H9 (cell line): ENCODE data around the gene TNIP1. TPM values are rescaled to one million over a fixed set of nuclear protein-coding genes. Genes with fewer than 3 reads are reported as not detected.

ENCODE experiments used
- DNase-seq: peaks from one replicate; pipeline ENCODE4 v3.0.0-alpha.2; 2017
- H2AFZ ChIP-seq: one replicate; pipeline ENCODE4 v1.6.1; 2013; ENCODE audit warnings: mild to moderate bottlenecking, low read length, control low read depth, moderate library complexity
- H2AK5ac ChIP-seq: 2 replicates; pipeline ENCODE4 v1.6.1; 2013; ENCODE audit warnings: low read length, control low read depth, mixed read lengths; ENCODE audit not compliant: insufficient read length
- H2BK120ac ChIP-seq: one replicate; pipeline ENCODE4 v1.6.1; 2013; ENCODE audit warnings: low read depth, mild to moderate bottlenecking, low read length, control low read depth, inconsistent platforms; ENCODE audit not compliant: poor library complexity, severe bottlenecking
- H2BK12ac ChIP-seq: 2 replicates; pipeline ENCODE4 v1.6.1; 2013; ENCODE audit warnings: low read length, control low read depth, mixed read lengths, low read depth; ENCODE audit not compliant: insufficient read length
- H2BK15ac ChIP-seq: 2 replicates; pipeline ENCODE4 v1.6.1; 2013; ENCODE audit warnings: low read depth, low read length, control low read depth
- H2BK20ac ChIP-seq: one replicate; pipeline ENCODE4 v1.6.1; 2013; ENCODE audit warnings: low read depth, mild to moderate bottlenecking, low read length, control low read depth, inconsistent platforms; ENCODE audit not compliant: poor library complexity, severe bottlenecking
- H2BK5ac ChIP-seq: 2 replicates; pipeline ENCODE4 v1.6.1; 2013; ENCODE audit warnings: low read length, control low read depth, mixed read lengths; ENCODE audit not compliant: insufficient read length
- H3K14ac ChIP-seq: 2 replicates; pipeline ENCODE4 v1.6.1; 2013; ENCODE audit warnings: low read length, control low read depth; ENCODE audit not compliant: insufficient read depth
- H3K18ac ChIP-seq: 2 replicates; pipeline ENCODE4 v1.6.1; 2013; ENCODE audit warnings: low read depth, mild to moderate bottlenecking, mixed read lengths, low read length, control low read depth; ENCODE audit not compliant: insufficient read length
- H3K23ac ChIP-seq: 2 replicates; pipeline ENCODE4 v1.6.1; 2013; ENCODE audit warnings: low read length, control low read depth, mixed read lengths, low read depth; ENCODE audit not compliant: insufficient read length
- H3K23me2 ChIP-seq: 2 replicates; pipeline ENCODE4 v1.6.1; 2013; ENCODE audit warnings: low read depth, mild to moderate bottlenecking, mixed read lengths, low read length, control low read depth; ENCODE audit not compliant: insufficient read length, poor library complexity, severe bottlenecking
- H3K27ac ChIP-seq: 2 replicates; pipeline ENCODE4 v1.5.1; 2013; ENCODE audit warnings: low read length, control low read depth, mixed read lengths, low read depth; ENCODE audit not compliant: insufficient read length
- H3K27me3 ChIP-seq: 2 replicates; pipeline ENCODE4 v1.6.1; 2013; ENCODE audit warnings: low read length, control low read depth, inconsistent platforms; ENCODE audit not compliant: insufficient read depth
- H3K4ac ChIP-seq: 2 replicates; pipeline ENCODE4 v1.6.1; 2013; ENCODE audit warnings: low read depth, mild to moderate bottlenecking, control low read depth, inconsistent platforms, low read length, moderate library complexity
- H3K4me1 ChIP-seq: 2 replicates; pipeline ENCODE4 v1.6.1; 2013; ENCODE audit warnings: low read length, control low read depth, inconsistent platforms; ENCODE audit not compliant: insufficient read depth
- H3K4me2 ChIP-seq: 2 replicates; pipeline ENCODE4 v1.6.1; 2013; ENCODE audit warnings: low read length, control low read depth, mixed read lengths; ENCODE audit not compliant: insufficient read length, insufficient read depth
- H3K56ac ChIP-seq: 2 replicates; pipeline ENCODE4 v1.6.1; 2013; ENCODE audit warnings: low read depth, mild to moderate bottlenecking, mixed read lengths, low read length, control low read depth; ENCODE audit not compliant: insufficient read length
- H3K79me1 ChIP-seq: 2 replicates; pipeline ENCODE4 v1.6.1; 2013; ENCODE audit warnings: low read depth, mild to moderate bottlenecking, moderate library complexity, low read length, control low read depth, inconsistent platforms; ENCODE audit not compliant: insufficient read depth, poor library complexity, severe bottlenecking
- H3K79me2 ChIP-seq: 2 replicates; pipeline ENCODE4 v1.6.1; 2013; ENCODE audit warnings: low read length, control low read depth, inconsistent platforms; ENCODE audit not compliant: insufficient read depth
- H3K9ac ChIP-seq: 2 replicates; pipeline ENCODE4 v1.6.1; 2013; ENCODE audit warnings: low read length, control low read depth, mixed read lengths; ENCODE audit not compliant: insufficient read length; ENCODE audit errors: extremely low read depth
- H3K9me3 ChIP-seq: one replicate; pipeline ENCODE4 v1.6.1; 2013; ENCODE audit warnings: low read depth, low read length, inconsistent platforms; ENCODE audit not compliant: control insufficient read depth
- H3T11ph ChIP-seq: one replicate; pipeline ENCODE4 v1.6.1; 2013; ENCODE audit warnings: mild to moderate bottlenecking, low read length, control low read depth, inconsistent platforms
- H4K20me1 ChIP-seq: one replicate; pipeline ENCODE4 v1.6.1; 2013; ENCODE audit not compliant: control insufficient read depth, insufficient read length, insufficient read depth
- H4K5ac ChIP-seq: 2 replicates; pipeline ENCODE4 v1.6.1; 2013; ENCODE audit warnings: low read depth, mild to moderate bottlenecking, mixed read lengths, low read length, control low read depth; ENCODE audit not compliant: insufficient read length
- H4K8ac ChIP-seq: replicated peaks from 2 replicates; pipeline ENCODE4 v1.6.1; 2013; ENCODE audit warnings: low read length, control low read depth, mixed read lengths, low read depth; ENCODE audit not compliant: insufficient read length
- H4K91ac ChIP-seq: 2 replicates; pipeline ENCODE4 v1.6.1; 2013; ENCODE audit warnings: low read depth, mild to moderate bottlenecking, moderate library complexity, mixed read lengths, low read length, control low read depth; ENCODE audit not compliant: insufficient read length
- H3K27ac Mint-ChIP-seq, 3 experiments: 2 replicates in 2 of 3; 3 replicates in 1 of 3; pipeline ENCODE4 v1.8.0; 2020 to 2021; ENCODE audit warnings: mixed read lengths in 3 of 3, mild to moderate bottlenecking in 1 of 3, moderate library complexity in 1 of 3
- H3K27me3 Mint-ChIP-seq: 2 replicates; pipeline ENCODE4 v1.8.0; 2021; ENCODE audit warnings: low read depth, mild to moderate bottlenecking, moderate library complexity, mixed read lengths
- H3K36me3 Mint-ChIP-seq, 3 experiments: 2 replicates in 2 of 3; 3 replicates in 1 of 3; pipeline ENCODE4 v1.8.0; 2020 to 2021; ENCODE audit warnings: low read depth in 3 of 3, mixed read lengths in 3 of 3; ENCODE audit not compliant: insufficient read depth in 1 of 3
- H3K4me1 Mint-ChIP-seq, 2 experiments: 2 replicates each; pipeline ENCODE4 v1.8.0; 2020; ENCODE audit warnings: mixed read lengths in 2 of 2
- H3K4me3 Mint-ChIP-seq, 2 experiments: 2 replicates in 1 of 2; 3 replicates in 1 of 2; pipeline ENCODE4 v1.8.0; 2020 to 2021; ENCODE audit warnings: mild to moderate bottlenecking in 2 of 2, mixed read lengths in 2 of 2, moderate library complexity in 1 of 2
- H3K9me3 Mint-ChIP-seq, 2 experiments: 2 replicates in 1 of 2; 3 replicates in 1 of 2; pipeline ENCODE4 v1.8.0; 2020; ENCODE audit warnings: mild to moderate bottlenecking in 2 of 2, mixed read lengths in 2 of 2, moderate library complexity in 1 of 2
- WGBS: extraction: QIAGEN DNeasy Blood & Tissue Kit; methylation state at CpG from one replicate; pipeline ENCODE4 v1.1.7; 2013; ENCODE audit warnings: missing lambda C conversion rate, low lambda C conversion rate, mixed read lengths; ENCODE audit not compliant: insufficient read length; ENCODE audit errors: extremely low coverage; 5-methylcytosine and 5-hydroxymethylcytosine counted together
- total RNA-seq: library from RNA; stranded (reverse); gene quantifications from 2 replicates; pipeline ENCODE4 v1.2.1, GENCODE V29; 2021
- TF ChIP-seq, protein P1 (sequence below): fragments of 200-600 bp; sonication (generic); conservative IDR thresholded peaks from 3 replicates; pipeline ENCODE4 v1.8.0; 2021; ENCODE audit warnings: antibody characterized with exemption, mild to moderate bottlenecking

Gene TNIP1
- total RNA-seq, 1 experiment from 2014 or later = 40.8 TPM

DNA sequence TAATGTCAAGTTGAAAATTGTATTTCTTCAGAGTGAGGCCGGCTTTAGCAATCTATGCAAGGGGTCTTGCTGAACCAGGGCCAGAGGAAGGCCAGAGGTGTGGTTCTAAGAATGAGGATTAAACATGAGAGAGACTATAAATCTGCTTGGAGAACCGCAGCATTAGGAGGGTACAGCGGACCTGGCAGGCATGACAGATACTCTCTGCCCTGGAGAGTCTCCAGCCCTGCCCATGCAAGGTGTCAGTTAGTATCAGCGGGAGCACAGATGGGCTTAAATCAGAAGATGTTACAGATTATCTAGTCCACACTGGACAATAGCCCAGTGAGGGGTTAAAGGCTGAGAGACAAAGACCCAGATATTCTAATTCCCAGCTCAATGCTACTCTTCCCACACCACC, 71.9 kb downstream of the TNIP1 start:
- no peaks in the 10 kb centered on the region for H3K4me1 Mint-ChIP-seq
- no CpG with 5 or more reads among the region's 4 CpGs for WGBS
- H3K79me1 ChIP-seq = no peaks in the 10 kb centered on the region

More for the DNA sequence above, 71.9 kb downstream of the TNIP1 start:
- no peaks in the 10 kb centered on the region for H3K27me3 ChIP-seq
- no peak overlapping the region for H4K8ac ChIP-seq
- no peak overlapping the region for H2BK120ac ChIP-seq
- no peak overlapping the region for H3K56ac ChIP-seq
- H3K9ac ChIP-seq = no peak overlapping the region
- no peaks in the 10 kb centered on the region for H4K20me1 ChIP-seq
- DNase-seq = no peak
- H2BK12ac ChIP-seq = no peak overlapping the region
- Mint-ChIP-seq H3K27me3 (peaks cover 16% of the 10 kb centered on the region), H3K4me3 (no peak overlapping the region), H3K27ac (no peak overlapping the region), H3K9me3 (no peaks in the 10 kb centered on the region), H3K36me3 (no peaks in the 10 kb centered on the region; a peak in 1 of 7 replicates)
- no peak overlapping the region for H3K4me2 ChIP-seq
- H4K91ac ChIP-seq = no peak overlapping the region
- H3K18ac ChIP-seq = no peak overlapping the region
- H3K23ac ChIP-seq = no peak overlapping the region
- H2BK20ac ChIP-seq = no peak overlapping the region
- no peak overlapping the region for H3K4ac ChIP-seq
- no peaks in the 10 kb centered on the region for H3K4me1 ChIP-seq
- no peak overlapping the region for H2BK15ac ChIP-seq
- H2AK5ac ChIP-seq = no peak overlapping the region
- H2AFZ ChIP-seq = no peak overlapping the region
- TF ChIP-seq, protein P1, sequence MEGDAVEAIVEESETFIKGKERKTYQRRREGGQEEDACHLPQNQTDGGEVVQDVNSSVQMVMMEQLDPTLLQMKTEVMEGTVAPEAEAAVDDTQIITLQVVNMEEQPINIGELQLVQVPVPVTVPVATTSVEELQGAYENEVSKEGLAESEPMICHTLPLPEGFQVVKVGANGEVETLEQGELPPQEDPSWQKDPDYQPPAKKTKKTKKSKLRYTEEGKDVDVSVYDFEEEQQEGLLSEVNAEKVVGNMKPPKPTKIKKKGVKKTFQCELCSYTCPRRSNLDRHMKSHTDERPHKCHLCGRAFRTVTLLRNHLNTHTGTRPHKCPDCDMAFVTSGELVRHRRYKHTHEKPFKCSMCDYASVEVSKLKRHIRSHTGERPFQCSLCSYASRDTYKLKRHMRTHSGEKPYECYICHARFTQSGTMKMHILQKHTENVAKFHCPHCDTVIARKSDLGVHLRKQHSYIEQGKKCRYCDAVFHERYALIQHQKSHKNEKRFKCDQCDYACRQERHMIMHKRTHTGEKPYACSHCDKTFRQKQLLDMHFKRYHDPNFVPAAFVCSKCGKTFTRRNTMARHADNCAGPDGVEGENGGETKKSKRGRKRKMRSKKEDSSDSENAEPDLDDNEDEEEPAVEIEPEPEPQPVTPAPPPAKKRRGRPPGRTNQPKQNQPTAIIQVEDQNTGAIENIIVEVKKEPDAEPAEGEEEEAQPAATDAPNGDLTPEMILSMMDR = no peak
- no peak overlapping the region for H4K5ac ChIP-seq
- H3K14ac ChIP-seq = no peak overlapping the region
- H3K23me2 ChIP-seq = no peaks in the 10 kb centered on the region
- H2BK5ac ChIP-seq = no peak overlapping the region
- H3T11ph ChIP-seq = no peak overlapping the region
- H3K27ac ChIP-seq = no peak overlapping the region
- no peaks in the 10 kb centered on the region for H3K79me2 ChIP-seq
- no peaks in the 10 kb centered on the region for H3K9me3 ChIP-seq
